Ammon's horn (tissue), 1 donor: Measurements from ENCODE around the gene ATP6V1F.

Experiments
- DNase-seq: peaks from one replicate; pipeline ENCODE4 v3.0.0-alpha.2; 2016; ENCODE audit warnings: low spot score

ATP6V1F gene

DNA sequence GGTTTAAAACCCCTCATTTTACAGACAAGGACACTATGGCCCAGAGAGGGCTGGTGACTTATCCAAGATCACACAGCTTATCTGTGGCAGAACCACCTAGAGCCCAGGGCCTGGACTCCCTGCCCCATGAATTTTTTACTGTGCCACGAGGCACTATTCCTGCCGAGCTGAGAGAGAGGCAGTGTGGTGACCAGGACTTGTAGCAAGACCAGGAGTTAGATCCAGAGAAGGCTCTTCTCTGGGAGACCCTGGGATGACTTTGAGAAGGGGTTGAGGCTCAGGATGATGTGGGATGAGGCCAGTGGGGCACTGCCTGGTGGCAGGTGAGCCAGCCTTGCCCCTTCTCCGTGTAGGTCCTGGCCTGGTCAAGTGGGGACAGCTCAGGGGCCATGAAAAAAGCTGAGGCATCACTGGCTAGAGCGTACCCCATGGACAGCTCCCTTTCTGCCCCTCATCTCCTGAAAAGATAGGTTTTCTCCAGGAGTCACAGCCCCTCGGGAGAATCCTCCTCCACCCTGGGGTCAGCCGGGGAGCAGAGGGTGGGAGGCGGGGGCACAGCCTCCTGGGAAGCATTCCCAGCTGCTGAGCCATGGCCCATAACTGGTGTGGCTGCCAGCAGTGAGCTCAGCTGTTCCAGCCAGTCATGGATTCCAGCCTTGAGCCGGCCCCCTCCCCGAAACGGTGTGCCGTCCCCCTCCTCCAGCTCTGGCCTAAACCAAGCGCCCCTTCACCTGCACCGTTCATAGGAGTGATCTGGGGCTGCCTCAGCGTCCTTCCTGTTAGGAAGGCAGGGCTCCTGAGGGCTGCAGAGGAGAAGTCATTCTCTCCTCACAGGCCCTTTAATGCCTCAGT, 26.6 kb upstream of the ATP6V1F start:
- DNase-seq, result peak; percentile 62

DNA sequence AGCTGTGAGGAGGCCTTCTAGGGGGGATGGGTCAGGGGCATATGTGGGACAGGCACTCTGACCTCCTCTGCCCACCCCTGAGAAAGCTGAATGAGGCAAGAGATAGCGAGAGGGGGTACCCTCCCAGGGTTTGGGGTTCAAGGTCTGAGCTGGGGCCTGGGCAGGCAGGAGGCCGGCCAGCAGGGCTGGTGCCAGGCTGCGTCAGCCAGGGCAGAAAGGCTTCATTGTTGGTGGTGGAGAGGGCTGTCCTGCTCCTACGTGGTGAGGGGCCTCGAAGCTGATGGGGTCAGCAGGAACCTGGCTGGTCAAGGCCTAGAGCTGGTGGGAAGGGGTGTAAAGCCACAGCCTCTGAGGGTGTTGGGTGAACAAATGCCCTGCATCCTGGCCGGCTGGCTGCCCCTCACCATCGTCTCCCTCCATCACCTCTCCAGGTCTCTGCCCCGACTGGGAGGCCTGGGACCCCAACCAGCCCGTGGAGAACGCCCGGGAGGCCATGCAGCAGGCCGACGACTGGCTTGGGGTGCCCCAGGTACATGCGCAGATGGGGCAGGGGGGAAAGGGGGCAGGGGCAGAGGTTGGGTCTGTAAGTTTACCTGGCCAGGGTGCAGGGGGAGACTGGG, 25.8 kb upstream of the ATP6V1F start:
- peak; percentile 81 for DNase-seq

DNA sequence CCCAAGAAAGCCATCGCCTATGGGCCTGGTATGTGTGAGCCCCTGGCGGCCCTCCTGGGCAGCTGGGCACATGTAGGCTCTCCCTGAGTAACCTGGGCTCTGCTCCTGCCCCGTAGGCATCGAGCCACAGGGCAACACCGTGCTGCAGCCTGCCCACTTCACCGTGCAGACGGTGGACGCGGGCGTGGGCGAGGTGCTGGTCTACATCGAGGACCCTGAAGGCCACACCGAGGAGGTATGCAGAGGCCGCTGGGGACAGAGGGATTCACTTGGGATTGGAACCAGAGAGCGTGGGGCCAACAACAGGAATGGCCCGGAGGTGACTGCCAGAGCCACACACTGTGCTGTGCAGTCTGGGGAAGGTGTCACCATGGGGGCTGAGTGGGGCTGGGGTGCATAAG, 25.1 kb upstream of the ATP6V1F start:
- DNase-seq, result no peak

DNA sequence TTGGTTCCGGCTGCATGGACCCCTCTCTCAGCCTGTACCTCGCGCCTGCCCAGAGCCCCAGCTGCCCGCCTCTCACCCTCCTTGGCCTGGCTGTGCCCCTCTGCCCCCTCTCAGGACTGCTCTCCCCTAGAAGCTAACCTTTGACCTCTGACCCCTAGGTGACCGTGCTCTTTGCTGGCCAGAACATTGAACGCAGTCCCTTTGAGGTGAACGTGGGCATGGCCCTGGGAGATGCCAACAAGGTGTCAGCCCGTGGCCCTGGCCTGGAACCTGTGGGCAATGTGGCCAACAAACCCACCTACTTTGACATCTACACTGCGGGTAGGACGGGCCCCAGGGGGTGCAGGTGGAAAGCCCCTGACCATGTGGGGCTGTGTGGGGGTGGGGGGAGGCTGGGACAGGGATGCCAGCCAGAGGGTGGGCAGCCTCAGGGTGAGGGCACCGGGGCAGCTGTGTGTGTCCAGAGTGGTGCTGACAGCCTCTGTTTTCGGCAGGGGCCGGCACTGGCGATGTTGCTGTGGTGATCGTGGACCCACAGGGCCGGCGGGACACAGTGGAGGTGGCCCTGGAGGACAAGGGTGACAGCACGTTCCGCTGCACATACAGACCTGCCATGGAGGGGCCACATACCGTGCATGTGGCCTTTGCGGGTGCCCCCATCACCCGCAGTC, 24.4 kb upstream of the ATP6V1F start:
- no peak for DNase-seq

DNA sequence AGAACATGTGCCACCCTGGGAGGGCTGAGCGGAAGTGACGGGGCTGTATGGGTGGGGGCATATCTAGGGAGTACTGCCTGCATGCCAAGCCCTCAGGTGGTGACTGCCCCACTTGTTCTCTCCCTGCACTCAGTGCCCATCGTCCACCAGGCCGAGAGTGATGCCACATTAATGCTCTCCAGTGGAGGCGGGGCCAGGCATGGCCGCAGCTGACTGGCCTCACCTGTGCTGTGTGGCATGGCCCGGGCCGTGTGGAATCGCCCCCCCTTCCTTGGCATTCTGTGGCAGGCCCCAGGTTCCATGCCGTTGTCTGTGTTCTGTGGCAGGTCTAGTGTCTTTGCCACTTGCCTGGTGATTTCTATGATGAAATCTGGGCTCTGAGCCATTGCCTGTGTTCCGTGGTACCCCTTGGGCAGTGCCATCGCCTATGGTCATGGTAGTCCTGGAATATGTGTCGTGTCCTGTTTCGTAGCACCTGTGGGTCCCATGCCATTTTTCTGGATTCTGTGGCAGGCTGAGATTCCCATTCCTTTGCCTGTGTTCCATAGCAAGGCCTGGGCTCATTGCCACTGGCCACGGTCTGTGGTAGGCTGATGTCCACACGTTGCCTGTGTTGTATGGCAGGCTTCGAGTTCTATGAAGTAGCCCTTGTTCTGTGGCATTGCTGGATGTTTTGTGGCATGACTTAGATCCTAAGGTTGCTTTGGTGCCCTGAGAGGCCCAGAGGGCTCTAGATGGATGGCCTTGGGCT, 23.5 kb upstream of the ATP6V1F start:
- no peak for DNase-seq

DNA sequence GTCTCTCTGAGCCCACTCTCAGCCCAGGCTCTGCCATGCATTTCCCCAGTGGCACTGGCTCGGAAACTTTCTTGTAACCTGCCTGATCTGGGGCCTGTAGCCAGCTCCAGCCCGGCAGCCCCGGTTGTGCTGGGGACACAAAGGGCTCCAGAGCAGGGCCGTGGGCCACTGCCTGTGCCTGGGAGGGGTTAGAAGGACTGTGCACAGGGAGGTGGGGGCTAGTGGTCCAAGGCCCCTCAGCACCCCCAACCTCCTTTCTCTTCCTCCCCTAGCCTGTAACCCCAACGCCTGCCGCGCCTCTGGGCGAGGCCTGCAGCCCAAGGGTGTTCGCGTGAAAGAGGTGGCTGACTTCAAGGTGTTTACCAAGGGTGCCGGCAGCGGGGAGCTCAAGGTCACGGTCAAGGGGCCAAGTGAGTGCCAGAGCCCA, 22.9 kb upstream of the ATP6V1F start:
- DNase-seq, result no peak

DNA sequence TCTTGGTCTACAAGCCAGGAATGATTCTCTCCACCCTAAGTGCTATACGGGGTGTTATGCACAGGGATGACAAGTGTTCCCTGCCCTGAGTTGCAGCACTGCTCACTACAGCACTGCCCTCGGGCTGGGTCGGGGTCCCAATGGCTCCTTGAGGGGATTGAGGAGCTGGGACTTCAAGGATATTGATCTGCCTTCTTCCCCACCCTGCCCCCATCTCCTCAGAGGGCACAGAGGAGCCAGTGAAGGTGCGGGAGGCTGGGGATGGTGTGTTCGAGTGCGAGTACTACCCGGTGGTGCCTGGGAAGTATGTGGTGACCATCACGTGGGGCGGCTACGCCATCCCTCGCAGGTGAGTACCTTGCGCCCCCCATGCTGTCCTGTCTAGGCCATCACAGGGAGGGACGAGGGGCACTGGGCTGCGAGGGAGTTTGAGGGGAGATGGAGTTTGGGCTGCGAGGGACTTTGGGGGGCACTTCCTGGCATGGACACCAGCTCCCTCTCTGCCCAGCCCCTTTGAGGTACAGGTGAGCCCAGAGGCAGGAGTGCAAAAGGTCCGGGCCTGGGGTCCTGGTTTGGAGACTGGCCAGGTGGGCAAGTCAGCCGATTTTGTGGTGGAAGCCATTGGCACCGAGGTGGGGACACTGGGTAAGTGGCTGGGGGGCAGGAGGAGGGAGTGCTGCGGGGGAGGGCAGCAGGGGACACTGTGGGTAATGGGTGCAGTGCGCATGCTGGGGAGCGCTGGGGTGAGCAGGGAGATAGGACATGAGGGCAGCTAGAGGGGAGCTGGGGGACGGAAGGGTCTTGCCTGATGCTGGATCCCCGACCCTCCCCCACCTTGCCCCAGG, 22.1 kb upstream of the ATP6V1F start:
- DNase-seq, result no peak

DNA sequence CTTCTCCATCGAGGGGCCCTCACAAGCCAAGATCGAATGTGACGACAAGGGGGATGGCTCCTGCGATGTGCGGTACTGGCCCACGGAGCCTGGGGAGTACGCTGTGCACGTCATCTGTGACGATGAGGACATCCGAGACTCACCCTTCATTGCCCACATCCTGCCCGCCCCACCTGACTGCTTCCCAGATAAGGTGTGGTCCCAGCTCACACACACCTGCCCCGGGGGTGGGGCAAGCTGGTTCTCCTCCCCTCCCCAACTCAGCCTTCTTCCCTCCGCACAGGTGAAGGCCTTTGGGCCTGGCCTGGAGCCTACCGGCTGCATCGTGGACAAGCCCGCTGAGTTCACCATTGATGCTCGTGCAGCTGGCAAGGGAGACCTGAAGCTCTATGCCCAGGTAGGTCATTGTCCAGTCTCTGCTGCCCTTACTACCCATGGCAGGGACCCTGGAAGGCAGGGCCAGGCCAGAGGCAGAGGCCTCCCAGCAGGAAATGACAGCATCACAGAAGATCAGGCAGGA, 21.4 kb upstream of the ATP6V1F start:
- DNase-seq, result no peak

DNA sequence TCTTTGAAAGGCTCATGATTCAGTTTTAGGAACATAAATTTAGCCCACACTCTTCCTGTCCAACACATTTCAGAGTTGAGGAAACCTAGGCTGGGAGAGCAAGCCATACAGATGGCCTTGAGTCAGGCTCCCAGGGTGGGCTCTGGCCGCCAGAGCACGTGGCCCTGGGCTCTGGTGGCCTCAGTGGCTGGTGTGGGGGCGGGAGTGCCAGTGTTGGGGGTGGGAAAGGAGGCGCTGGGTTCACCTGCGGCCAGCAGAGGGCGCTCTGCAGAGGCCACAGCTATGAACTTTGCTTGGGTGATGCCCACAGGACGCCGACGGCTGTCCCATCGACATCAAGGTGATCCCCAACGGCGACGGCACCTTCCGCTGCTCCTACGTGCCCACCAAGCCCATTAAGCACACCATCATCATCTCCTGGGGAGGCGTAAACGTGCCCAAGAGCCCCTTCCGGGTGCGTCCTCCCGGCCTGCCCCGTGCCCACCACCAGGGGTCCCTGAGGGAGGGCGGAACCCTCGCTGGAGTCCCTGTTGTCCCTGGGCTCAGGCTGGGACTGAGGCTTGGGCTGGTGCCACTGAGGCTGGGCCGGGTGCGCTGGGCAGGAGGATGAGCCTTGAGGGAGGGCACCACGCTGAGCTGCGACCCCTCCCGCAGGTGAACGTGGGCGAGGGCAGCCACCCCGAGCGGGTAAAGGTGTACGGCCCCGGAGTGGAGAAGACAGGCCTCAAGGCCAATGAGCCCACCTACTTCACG, 20.6 kb upstream of the ATP6V1F start:
- no peak for DNase-seq

DNA sequence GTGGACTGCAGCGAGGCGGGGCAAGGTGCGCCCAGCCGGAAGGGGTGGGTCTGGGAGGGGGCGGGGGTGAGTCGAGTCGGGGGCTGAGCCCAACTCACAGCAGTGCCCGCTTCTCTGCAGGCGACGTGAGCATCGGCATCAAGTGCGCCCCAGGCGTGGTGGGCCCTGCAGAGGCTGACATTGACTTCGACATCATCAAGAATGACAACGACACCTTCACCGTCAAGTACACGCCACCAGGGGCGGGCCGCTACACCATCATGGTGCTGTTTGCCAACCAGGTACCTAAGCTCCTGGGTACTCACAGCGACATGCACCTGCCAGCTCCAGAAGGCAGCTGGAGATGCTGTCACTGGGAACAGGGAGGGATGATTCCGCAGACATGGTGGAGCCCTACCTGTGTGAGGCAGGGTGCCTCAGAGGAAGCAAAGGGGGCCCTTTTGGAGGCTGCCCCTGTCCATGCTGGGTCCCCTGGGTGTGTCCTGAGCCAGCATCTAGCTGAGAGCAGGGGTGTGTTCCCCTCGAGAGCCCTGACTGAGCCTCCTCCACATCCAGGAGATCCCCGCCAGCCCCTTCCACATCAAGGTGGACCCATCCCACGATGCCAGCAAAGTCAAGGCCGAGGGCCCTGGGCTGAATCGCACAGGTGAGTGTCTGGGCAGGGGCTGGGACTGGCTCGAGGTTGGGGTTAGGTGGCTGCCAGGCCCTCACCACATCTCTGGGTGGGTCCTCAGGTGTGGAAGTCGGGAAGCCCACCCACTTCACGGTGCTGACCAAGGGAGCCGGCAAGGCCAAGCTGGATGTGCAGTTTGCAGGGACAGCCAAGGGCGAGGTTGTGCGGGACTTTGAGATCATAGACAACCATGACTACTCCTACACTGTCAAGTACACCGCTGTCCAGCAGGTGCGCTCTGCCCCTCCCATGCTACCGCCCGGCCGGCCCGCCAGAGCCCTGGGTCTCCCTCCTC, 19.7 kb upstream of the ATP6V1F start:
- no peak for DNase-seq

DNA sequence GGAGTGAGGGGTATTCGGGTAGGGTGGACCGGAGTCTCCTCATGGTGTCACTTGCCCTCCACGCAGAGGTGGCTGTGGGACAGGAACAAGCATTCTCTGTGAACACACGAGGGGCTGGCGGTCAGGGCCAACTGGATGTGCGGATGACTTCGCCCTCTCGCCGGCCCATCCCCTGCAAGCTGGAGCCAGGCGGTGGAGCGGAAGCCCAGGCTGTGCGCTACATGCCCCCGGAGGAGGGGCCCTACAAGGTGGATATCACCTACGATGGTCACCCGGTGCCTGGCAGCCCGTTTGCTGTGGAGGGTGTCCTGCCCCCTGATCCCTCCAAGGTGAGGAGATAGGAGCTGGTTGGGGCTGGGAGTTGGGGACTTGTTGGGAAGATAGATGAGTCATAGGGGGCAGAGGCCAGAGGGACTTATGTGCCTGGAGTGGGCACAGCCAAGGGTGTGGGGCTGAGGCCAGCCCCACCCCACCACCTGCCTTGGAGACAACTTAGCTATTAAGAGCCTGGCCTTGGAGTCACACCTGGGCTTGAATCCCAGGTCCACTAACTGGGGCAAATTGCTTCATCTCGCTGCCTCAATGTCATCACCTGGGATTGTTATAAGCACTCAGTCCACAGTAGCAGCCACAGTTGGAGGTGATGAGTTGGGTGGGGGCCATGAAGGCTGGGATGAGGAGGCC, 18.6 kb upstream of the ATP6V1F start:
- DNase-seq, result no peak

DNA sequence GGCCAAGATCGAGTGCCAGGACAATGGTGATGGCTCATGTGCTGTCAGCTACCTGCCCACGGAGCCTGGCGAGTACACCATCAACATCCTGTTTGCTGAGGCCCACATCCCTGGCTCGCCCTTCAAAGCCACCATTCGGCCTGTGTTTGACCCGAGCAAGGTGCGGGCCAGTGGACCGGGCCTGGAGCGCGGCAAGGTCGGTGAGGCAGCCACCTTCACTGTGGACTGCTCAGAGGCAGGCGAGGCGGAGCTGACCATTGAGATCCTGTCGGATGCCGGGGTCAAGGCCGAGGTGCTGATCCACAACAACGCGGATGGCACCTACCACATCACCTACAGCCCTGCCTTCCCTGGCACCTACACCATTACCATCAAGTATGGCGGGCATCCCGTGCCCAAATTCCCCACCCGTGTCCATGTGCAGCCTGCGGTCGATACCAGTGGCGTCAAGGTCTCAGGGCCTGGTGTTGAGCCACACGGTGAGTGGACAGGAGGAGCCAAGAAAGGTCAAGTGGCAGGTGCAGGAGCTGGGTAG, 17.8 kb upstream of the ATP6V1F start:
- no peak for DNase-seq

DNA sequence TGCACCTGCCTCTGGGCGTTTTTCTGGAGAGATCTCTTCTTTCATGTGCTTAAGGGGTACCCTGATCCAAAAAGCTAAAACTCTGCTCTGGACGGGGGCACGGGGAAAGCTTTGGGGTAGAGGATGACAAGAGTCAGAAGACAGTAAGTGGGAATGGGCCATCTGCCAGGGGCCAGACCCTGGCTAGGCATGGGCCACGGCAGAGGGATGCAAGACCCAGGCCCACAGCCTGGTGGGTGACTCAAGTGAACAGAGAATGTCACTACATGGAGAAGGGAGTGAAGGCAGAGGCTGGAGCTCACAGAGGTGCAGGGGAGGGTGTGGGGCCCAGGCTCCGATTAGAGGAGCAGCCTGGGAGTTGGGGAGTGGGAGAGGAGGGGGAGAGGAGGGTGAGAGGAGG, 17.2 kb upstream of the ATP6V1F start:
- DNase-seq, result no peak

DNA sequence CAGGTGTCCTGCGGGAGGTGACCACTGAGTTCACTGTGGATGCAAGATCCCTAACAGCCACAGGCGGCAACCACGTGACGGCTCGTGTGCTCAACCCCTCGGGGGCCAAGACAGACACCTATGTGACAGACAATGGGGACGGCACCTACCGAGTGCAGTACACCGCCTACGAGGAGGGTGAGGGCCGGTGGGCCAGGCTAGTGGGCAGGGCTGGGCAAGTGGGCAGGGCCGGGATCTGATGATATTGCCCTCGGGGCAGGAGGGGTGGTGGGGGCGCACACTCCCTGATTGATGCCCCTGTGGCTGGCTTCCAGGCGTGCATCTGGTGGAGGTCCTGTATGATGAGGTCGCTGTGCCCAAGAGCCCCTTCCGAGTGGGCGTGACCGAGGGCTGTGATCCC, 16.7 kb upstream of the ATP6V1F start:
- DNase-seq, result no peak

DNA sequence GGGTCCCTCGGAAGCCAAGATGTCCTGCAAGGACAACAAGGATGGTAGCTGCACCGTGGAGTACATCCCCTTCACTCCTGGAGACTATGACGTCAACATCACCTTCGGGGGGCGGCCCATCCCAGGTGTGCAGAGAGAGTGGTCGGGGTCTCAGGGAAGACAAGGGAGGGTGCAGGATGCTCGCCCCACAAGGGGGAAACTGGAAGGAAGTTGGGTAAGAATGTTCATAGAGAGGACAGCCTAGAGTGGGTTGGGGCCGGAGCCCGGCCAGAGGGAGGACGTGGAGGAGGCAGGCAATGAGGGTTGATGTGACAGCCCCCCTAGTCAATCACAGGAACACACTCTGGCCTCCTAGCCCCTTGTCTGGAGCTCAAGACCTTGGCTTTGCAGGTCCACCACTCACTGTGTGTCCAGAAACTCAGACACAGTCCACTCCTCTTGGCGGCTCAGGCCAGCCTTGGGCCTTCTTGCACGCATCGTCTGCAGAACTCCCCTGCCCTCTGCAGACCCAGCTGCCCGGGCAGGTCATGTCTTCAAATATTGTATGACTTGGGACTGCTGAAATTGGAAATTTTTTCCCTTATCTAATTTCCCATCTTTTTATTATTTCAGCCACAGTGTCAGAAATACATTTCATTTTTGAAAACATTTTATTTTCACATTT, 15.7 kb upstream of the ATP6V1F start:
- no peak for DNase-seq

DNA sequence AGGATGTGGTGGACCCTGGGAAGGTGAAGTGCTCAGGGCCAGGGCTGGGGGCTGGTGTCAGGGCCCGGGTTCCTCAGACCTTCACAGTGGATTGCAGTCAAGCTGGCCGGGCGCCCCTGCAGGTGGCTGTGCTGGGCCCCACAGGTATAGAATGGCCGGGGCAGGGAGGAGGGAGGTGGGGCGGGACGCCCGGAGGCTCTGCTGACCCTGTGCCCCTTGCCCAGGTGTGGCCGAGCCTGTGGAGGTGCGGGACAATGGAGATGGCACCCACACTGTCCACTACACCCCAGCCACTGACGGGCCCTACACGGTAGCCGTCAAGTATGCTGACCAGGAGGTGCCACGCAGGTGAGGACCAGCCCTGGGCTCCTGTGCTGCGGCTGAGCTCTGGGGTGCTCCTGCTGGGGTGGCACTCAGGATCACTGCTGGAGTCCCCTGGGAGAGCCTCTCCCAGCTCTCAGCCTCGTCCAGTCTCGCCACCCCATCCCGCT, 14.9 kb upstream of the ATP6V1F start:
- DNase-seq, result no peak

DNA sequence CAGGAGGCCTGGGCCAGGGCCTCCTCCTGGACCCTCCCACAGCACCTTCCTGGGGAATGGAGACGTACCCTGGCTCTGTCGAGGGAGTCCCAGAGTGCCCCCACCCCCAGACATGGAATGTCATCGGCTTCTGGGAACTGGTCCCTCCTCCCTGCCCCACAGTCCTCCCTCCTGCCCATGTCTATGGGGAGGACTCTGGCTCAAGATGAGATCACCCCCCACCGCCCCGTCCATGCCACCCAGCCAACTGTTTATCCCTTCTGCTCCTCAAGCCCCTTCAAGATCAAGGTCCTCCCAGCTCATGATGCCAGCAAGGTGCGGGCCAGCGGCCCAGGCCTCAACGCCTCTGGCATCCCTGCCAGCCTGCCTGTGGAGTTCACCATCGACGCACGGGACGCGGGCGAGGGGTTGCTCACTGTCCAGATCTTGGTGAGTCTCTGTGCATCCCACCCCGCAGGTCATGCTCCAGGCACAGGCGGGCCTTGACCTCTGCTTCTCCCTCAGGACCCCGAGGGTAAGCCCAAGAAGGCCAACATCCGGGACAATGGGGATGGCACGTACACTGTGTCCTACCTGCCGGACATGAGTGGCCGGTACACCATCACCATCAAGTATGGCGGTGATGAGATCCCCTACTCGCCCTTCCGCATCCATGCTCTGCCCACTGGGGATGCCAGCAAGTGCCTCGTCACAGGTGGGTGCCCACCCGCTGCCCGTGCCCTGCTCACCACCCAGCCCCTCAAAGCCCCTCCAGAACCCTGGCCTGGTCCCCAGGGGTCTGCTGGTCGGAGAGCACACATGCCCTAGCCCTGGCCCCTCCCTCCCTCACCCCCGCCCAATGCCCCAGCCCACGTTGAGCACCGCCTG, 14.1 kb upstream of the ATP6V1F start:
- DNase-seq, result no peak
